Aorta (tissue), 5 donors: Measurements from ENCODE around the gene A3GALT2. TPM values are rescaled to one million over a fixed set of nuclear protein-coding genes. Genes with fewer than 3 reads are reported as not detected.
"Not testable (repeated sequence)": the region's sequence is repeated elsewhere in the genome, so short reads cannot be mapped to it uniquely, and the experiment has no call there.

ENCODE experiments used
- ATAC-seq: fragments of 200-7000 bp; cut with Tn5 transposase; one replicate; pipeline ENCODE4 v1.9.1; 2022; ENCODE audit warnings: moderate library complexity; ENCODE audit not compliant: low FRiP score
- DNase-seq, 2 donors: peaks; one replicate each; pipeline ENCODE4 v3.0.0-alpha.2; 2020
- H3K27ac ChIP-seq, 2 donors: one replicate each; pipeline ENCODE4 v1.5.1; 2013; ENCODE audit warnings: low read length in 2 of 2, mild to moderate bottlenecking in 2 of 2, moderate library complexity in 2 of 2, control low read depth in 1 of 2, inconsistent platforms in 1 of 2, low read depth in 1 of 2
- H3K27me3 ChIP-seq, 2 donors: one replicate each; pipeline ENCODE4 v1.6.1; 2013; ENCODE audit warnings: control low read depth in 1 of 2, low read length in 1 of 2, mild to moderate bottlenecking in 1 of 2, moderate library complexity in 1 of 2; ENCODE audit not compliant: insufficient read depth in 2 of 2, control insufficient read depth in 1 of 2
- H3K36me3 ChIP-seq, 2 donors: one replicate each; pipeline ENCODE4 v1.6.1; 2013; ENCODE audit warnings: control low read depth in 1 of 2, low read length in 1 of 2, mild to moderate bottlenecking in 1 of 2; ENCODE audit not compliant: insufficient read depth in 2 of 2, control insufficient read depth in 1 of 2
- H3K4me1 ChIP-seq, 2 donors: one replicate each; pipeline ENCODE4 v1.6.1; 2013; ENCODE audit warnings: low read length in 2 of 2, control low read depth in 1 of 2, mild to moderate bottlenecking in 1 of 2, moderate library complexity in 1 of 2; ENCODE audit not compliant: insufficient read depth in 2 of 2, control insufficient read depth in 1 of 2
- H3K4me3 ChIP-seq, 2 donors: one replicate each; pipeline ENCODE4 v1.5.1; 2013; ENCODE audit warnings: low read length in 2 of 2, control low read depth in 1 of 2, mild to moderate bottlenecking in 1 of 2
- H3K9me3 ChIP-seq: one replicate; pipeline ENCODE4 v1.6.1; 2013; ENCODE audit warnings: mild to moderate bottlenecking, low read length; ENCODE audit not compliant: control insufficient read depth
- WGBS, 2 donors: extraction: QIAGEN DNeasy Blood & Tissue Kit; methylation state at CpG; one replicate each; pipeline ENCODE4 v1.1.7; 2013; 5-methylcytosine and 5-hydroxymethylcytosine counted together
- intact Hi-C, 2 donors: fragments of 100-400 bp; cut with DNase I; formaldehyde crosslinking; loops; one replicate each; pipeline versions ENCODE4 v1.14.2 to v1.15.0; 2022
- polyA plus RNA-seq, 2 donors: library from polyadenylated mRNA; stranded (reverse); fragments of 200-250 nt; gene quantifications; one replicate each; pipeline ENCODE4 v1.2.3, GENCODE V29; 2013
- total RNA-seq, 2 donors: library from RNA; stranded (reverse); fragmentation: NEBNext Ultra II Directional; extraction: Animal tissue kit (Norgen Biotek cat#: 25700); gene quantifications; one replicate each; pipeline ENCODE4 v1.2.1, GENCODE V29; 2021
- donor health status: healthy with polysubstance abuse.
- donor health status: Bipolar disorder and iron deficiency.
- donor health status: DM: no; HTN: no; CAD: no.
- donor health status: DM: no; HTN: no; CAD: no.
- donor health status: DM: yes; HTN: yes; CAD: no.

The A3GALT2 gene
- total and polyA plus RNA-seq, 4 donors = 0.36 to 0.81 TPM; not detected in 2

DNA sequence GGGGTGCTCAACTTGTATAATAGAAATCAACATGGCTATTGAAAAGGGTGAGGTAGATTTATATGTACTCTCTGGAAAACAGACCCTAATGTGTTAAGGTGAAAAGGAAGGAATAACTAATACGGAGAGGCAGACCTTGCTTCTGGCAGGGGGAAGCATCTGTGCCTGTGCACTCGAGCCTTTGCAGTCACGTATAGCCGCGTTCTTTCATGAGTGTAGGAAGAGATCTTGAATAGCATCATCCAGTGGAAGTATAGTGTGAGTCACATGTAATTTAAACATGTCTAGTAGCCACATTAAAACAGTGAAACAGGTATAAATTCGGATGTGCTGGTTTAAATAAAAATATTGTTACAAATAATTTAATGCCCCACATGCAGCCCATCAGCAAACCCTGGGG is 3.0 kb downstream of the A3GALT2 start:
- WGBS, 2 donors = 71 to 73% methylated on average over 6 of the region's 6 CpGs
- intact Hi-C loops = no loop called here
- ATAC-seq = no peak

DNA sequence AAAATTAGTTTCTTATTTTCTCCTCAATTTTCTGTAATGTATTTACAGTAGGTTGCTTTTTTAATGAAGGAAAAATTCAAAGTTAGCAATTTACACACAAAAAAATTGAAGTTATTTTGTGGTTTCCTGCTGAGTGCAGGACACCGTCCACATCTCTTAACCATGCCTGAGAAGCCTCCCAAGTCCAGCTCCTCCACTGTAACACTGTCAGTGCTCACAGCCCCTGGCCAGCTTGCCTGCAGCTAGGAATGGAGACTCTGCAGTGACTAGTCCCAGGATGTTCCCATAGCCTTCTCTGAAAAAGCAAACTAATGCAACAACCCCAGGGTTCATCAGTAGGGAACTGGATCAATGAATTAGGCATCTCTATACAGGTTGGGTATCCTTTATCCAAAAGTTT is 3.5 kb downstream of the A3GALT2 start:
- Histone ChIP-seq H3K36me3 (no peaks in the 10 kb centered on the region), H3K9me3 (no peaks in the 10 kb centered on the region), H3K4me1 (no peaks in the 10 kb centered on the region), H3K27ac (no peak overlapping the region), H3K4me3 (no peak overlapping the region), H3K27me3 (no peaks in the 10 kb centered on the region)
- WGBS, 2 donors = 57 to 60% methylated on average over 1 of the region's 1 CpG
- intact Hi-C loops = no loop called here
- DNase-seq = peak in 1 of 2 donors; percentile 18
- ATAC-seq = no peak

More for the DNA sequence above, 3.0 kb downstream of the A3GALT2 start:
- Histone ChIP-seq H3K36me3 (no peaks in the 10 kb centered on the region), H3K27me3 (no peaks in the 10 kb centered on the region), H3K27ac (no peak overlapping the region), H3K4me1 (no peaks in the 10 kb centered on the region), H3K9me3 (no peaks in the 10 kb centered on the region), H3K4me3 (no peak overlapping the region)
- no peak for DNase-seq

DNA sequence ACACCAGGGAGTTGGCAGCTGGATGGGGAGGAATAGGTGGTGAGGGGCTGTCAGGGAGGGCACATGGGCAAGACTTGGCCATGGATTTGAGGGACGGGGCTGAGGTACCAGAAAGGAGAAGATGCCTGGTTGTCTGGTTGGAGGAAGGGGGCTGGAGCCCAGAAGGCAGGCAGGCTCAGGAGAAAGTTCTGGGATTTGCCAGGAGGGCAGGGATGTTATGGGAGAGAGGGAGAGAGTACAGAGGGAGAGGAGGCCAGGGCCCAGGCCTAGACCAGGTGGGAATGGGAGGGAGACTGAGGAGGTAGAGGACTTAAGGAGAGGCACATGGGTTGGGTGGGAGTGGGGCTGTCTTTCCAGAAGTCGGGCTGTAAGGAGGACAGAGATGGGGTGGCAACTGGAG is 4.3 kb downstream of the A3GALT2 start:
- no peak for ATAC-seq
- Histone ChIP-seq H3K36me3 (no peaks in the 10 kb centered on the region), H3K27me3 (no peaks in the 10 kb centered on the region), H3K9me3 (no peaks in the 10 kb centered on the region), H3K4me3 (no peak overlapping the region), H3K27ac (no peak overlapping the region), H3K4me1 (no peaks in the 10 kb centered on the region)
- intact Hi-C loops = no loop called here
- 72 to 82% methylated on average over 2 of the region's 2 CpGs for WGBS, 2 donors
- peak in 1 of 2 donors; percentile 63 for DNase-seq

DNA sequence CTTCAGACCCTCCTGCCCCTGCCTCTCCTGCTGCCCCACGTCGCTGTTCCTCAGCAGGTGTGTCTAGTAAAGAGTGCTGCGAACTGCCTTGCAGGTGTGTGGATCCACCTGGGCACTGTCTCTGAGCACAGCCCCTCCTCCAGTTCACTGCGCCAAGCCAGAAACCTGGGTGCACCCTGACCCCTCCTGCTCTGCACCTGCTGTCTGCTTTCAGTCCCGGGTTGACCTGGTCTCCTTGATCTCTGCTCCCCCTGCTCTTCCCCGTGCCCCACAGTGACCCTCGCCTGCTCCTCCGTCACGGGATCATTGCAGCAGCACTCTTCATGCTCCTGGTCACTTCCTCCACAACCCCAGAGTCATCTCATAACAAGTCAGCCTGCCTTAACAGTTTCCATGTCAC is 6.5 kb downstream of the A3GALT2 start:
- Histone ChIP-seq H3K9me3 (no peaks in the 10 kb centered on the region), H3K36me3 (no peaks in the 10 kb centered on the region), H3K27me3 (no peaks in the 10 kb centered on the region), H3K27ac (no peak overlapping the region), H3K4me3 (no peak overlapping the region), H3K4me1 (no peaks in the 10 kb centered on the region)
- no peak for ATAC-seq
- intact Hi-C loops = no loop called here
- 86 to 89% methylated on average over 9 of the region's 9 CpGs for WGBS, 2 donors
- DNase-seq = peak; percentile 33 to 58

DNA sequence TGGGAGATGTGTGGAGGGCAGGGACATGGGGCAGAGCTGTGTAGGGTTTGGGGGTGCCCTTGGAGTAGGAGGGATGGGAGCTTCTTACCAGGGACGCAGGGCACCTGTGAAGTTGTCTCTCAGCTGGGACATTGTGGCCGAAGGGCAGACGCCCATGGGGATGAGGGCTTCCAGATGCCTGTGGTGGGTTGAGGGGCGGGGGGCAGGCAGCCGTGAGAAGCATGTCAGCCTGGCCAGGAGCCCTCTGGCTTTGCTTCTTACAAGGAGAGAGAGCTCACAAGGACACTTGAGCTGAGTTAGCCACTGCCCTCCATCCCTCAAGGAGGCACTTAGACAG is 8.5 kb downstream of the A3GALT2 start:
- Histone ChIP-seq H3K4me1 (no peaks in the 10 kb centered on the region), H3K27ac (no peak overlapping the region), H3K36me3 (no peaks in the 10 kb centered on the region), H3K27me3 (no peaks in the 10 kb centered on the region), H3K9me3 (no peaks in the 10 kb centered on the region), H3K4me3 (no peak overlapping the region)
- DNase-seq (peak; percentile 19 to 65), ATAC-seq (no peak)
- 80 to 81% methylated on average over 5 of the region's 5 CpGs for WGBS, 2 donors
- intact Hi-C loops = no loop called here

GRCh38 chr1:33311706-33312412 is 9.0 kb downstream of the A3GALT2 start:
- no peak overlapping the region for H3K4me3 ChIP-seq
- H3K9me3 ChIP-seq = no peaks in the 10 kb centered on the region
- H3K27me3 ChIP-seq = no peaks in the 10 kb centered on the region
- DNase-seq (peak; percentile 23 to 45), ATAC-seq (no peak)
- no peaks in the 10 kb centered on the region for H3K4me1 ChIP-seq
- H3K27ac ChIP-seq = no peak overlapping the region
- WGBS, 2 donors = 91% methylated on average over 7 of the region's 7 CpGs
- intact Hi-C loops = no loop called here
- H3K36me3 ChIP-seq = no peaks in the 10 kb centered on the region

DNA sequence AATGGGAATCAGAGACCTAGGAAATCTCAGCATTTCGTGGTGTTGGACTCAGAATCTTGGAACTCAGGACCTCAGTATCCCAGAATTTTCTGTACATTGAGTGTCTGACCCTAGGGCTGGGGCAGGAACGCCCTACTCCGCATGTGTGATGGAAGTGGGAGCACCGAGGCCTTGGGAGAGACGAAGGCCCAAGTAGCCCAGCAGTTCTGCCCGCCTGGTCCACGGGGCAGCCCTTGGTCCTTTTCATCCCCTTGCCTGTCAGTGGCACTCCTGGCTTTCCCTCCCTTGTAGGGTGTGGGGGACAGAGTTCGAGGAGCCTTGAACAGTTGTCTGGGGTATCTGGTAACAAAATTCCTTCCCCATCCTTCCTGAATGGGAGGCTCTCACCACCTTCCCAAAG is 10.2 kb downstream of the A3GALT2 start:
- peak; percentile 24 to 55 for DNase-seq
- no peaks in the 10 kb centered on the region for H3K9me3 ChIP-seq
- 82 to 93% methylated on average over 8 of the region's 8 CpGs for WGBS, 2 donors
- intact Hi-C loops = no loop called here
- no peak for ATAC-seq
- no peak overlapping the region for H3K4me3 ChIP-seq
- no peaks in the 10 kb centered on the region for H3K36me3 ChIP-seq
- no peak overlapping the region for H3K27ac ChIP-seq
- H3K27me3 ChIP-seq = no peaks in the 10 kb centered on the region
- H3K4me1 ChIP-seq = no peaks in the 10 kb centered on the region

DNA sequence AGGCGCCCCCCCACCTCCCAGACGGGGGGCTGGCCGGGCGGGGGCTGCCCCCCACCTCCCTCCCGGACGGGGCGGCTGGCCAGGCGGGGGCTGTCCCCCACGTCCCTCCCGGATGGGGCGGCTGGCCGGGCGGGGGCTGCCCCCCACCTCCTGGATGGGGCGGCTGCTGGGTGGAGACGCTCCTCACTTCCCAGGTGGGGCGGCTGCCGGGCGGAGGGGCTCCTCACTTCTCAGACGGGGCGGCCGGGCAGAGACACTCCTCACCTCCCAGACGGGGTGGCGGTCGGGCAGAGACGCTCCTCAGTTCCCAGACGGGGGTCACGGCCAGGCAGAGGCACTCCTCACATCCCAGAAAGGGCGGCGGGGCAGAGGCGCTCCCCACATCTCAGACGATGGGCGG is 11.5 kb downstream of the A3GALT2 start:
- intact Hi-C loops, H3K9me3 ChIP-seq, H3K27ac ChIP-seq, H3K36me3 ChIP-seq, H3K27me3 ChIP-seq, ATAC-seq, H3K4me1 ChIP-seq, H3K4me3 ChIP-seq: not testable (repeated sequence)
- DNase-seq = peak in 1 of 2 donors; percentile 71
- 93% methylated on average over 24 to 32 of the region's 32 CpGs for WGBS, 2 donors

GRCh38 chr1:33307494-33307864 is 13.4 kb downstream of the A3GALT2 start:
- Histone ChIP-seq H3K9me3 (no peaks in the 10 kb centered on the region), H3K4me3 (no peak overlapping the region), H3K4me1 (no peaks in the 10 kb centered on the region), H3K36me3 (no peaks in the 10 kb centered on the region), H3K27me3 (no peaks in the 10 kb centered on the region), H3K27ac (no peak overlapping the region)
- intact Hi-C loops = no loop called here
- WGBS, 2 donors = 67 to 80% methylated on average over 3 to 5 of the region's 5 CpGs
- ATAC-seq (no peak), DNase-seq (no peak)
